Esophagus squamous epithelium (tissue), 4 donors: ENCODE data around the gene TMOD1.

Source experiments
- CTCF ChIP-seq, 6 experiments: fragments of 450-650 bp in 4 of 6; fragments of 200-600 bp in 2 of 6; sonication (generic) in 2 of 6; IDR thresholded peaks; one replicate each; pipeline ENCODE4 v1.5.1; 2016 to 2019; ENCODE audit warnings: antibody characterized with exemption in 6 of 6, mild to moderate bottlenecking in 4 of 6, moderate library complexity in 4 of 6
- POLR2A ChIP-seq, 4 donors: fragments of 450-650 bp; IDR thresholded peaks; one replicate each; pipeline ENCODE4 v1.6.1; 2017; ENCODE audit warnings: antibody characterized with exemption in 4 of 4, mild to moderate bottlenecking in 4 of 4, moderate library complexity in 3 of 4

- no peak for TF ChIP-seq CTCF (IDR thresholded peaks at IDR 0.05)
- TF ChIP-seq POLR2A (IDR thresholded peaks at IDR 0.05), result no peak
Measured at GRCh38 chr9:97503862-97504210, 2.4 kb downstream of the TMOD1 start.
